ENCODE results near the gene COL19A1.

GRCh38 chr6:69942485-69942884, 76.1 kb downstream of the COL19A1 start:
- no peak for TF ChIP-seq ZNF274 (CRISPR knock-in tag; IDR thresholded peaks at IDR 0.05)
- no peak for TF ChIP-seq CREB1 (IDR thresholded peaks at IDR 0.05)
- TF ChIP-seq CREB1 (CRISPR knock-in tag; IDR thresholded peaks at IDR 0.05) = no peak
- TF ChIP-seq CTCF (CRISPR knock-in tag; IDR thresholded peaks at IDR 0.05) = no peak
- TF ChIP-seq, protein P1, sequence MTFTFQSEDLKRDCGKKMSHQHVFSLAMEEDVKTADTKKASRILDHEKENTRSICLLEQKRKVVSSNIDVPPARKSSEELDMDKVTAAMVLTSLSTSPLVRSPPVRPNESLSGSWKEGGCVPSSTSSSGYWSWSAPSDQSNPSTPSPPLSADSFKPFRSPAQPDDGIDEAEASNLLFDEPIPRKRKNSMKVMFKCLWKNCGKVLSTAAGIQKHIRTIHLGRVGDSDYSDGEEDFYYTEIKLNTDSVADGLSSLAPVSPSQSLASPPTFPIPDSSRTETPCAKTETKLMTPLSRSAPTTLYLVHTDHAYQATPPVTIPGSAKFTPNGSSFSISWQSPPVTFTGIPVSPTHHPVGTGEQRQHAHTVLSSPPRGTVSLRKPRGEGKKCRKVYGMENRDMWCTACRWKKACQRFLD (CRISPR knock-in tag; IDR thresholded peaks at IDR 0.05; ENCODE audit: borderline replicate concordance) = no peak
- no peak for TF ChIP-seq ASH2L (IDR thresholded peaks at IDR 0.05; ENCODE audit: insufficient read length, low read depth, low read length)
- TF ChIP-seq KDM3A (CRISPR knock-in tag; IDR thresholded peaks at IDR 0.05; ENCODE audit: low read depth) = no peak
